ENCODE measurements around the gene C1orf198.

The C1orf198 gene

GRCh38 chr1:230868736-230869385 lies 540 bp upstream of the C1orf198 start:
- DNase-seq (ENCODE audit: low read depth), result no peak
- TF ChIP-seq, protein P1, sequence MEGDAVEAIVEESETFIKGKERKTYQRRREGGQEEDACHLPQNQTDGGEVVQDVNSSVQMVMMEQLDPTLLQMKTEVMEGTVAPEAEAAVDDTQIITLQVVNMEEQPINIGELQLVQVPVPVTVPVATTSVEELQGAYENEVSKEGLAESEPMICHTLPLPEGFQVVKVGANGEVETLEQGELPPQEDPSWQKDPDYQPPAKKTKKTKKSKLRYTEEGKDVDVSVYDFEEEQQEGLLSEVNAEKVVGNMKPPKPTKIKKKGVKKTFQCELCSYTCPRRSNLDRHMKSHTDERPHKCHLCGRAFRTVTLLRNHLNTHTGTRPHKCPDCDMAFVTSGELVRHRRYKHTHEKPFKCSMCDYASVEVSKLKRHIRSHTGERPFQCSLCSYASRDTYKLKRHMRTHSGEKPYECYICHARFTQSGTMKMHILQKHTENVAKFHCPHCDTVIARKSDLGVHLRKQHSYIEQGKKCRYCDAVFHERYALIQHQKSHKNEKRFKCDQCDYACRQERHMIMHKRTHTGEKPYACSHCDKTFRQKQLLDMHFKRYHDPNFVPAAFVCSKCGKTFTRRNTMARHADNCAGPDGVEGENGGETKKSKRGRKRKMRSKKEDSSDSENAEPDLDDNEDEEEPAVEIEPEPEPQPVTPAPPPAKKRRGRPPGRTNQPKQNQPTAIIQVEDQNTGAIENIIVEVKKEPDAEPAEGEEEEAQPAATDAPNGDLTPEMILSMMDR (IDR thresholded peaks at IDR 0.05; ENCODE audit: control insufficient read depth, extremely low read depth, insufficient read depth), result no peak
- peak overlapping the region; percentile 81 for H3K4me3 ChIP-seq (ENCODE audit: low read depth, low read length)

DNA sequence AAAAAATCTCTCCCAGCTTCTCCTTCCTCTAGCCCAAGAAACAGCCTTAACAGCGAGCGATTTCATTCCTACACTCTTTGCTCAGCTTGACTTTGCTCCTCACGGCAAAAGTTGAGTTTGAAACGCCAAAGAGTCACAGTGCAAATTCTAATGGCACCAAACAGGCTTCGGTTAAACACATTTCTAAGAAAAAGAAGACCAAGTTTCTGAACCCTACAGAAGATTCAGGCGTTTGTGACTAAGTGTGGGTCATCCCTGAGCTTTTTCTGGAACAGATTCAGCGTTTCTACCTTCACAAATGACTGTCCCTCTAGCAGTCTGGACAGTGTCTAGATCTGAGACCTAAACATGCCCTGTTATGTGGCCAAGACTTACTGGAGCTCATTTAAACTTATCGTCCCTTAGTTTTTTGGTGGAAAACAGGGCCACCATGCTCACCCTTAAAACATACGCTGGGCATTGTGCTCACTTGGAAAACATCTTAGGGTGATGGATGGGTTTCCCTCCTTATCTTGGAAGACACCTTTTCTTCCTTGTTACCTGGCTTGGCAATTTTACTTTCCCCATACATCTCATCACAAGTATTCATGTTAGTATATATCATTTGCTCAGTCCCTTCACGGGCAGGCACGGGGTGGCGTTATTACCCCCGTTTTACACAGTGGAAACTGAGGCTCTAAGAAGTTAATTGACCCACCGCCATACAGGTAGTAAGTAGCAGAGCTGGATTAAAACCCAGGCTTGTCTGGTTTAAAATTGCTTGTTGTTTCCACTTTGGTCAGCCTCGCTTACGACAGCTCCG lies 1.0 kb downstream of the C1orf198 start:
- no peak for DNase-seq (ENCODE audit: low read depth)
- TF ChIP-seq, protein P1 (IDR thresholded peaks at IDR 0.05; ENCODE audit: control insufficient read depth, extremely low read depth, insufficient read depth), result no peak
- H3K4me3 ChIP-seq (ENCODE audit: low read depth, low read length), result peak overlapping the region; percentile 81

- TF ChIP-seq, protein P1 (IDR thresholded peaks at IDR 0.05; ENCODE audit: control insufficient read depth, extremely low read depth, insufficient read depth), result no peak
- 0 out of 2 replicates have a peak overlapping the region, but pooled peaks have one; percentile 81 for H3K4me3 ChIP-seq (ENCODE audit: low read depth, low read length)
- DNase-seq (ENCODE audit: low read depth), result no peak
Measured at GRCh38 chr1:230866171-230867070, 1.9 kb downstream of the C1orf198 start.

- TF ChIP-seq, protein P1 (IDR thresholded peaks at IDR 0.05; ENCODE audit: control insufficient read depth, extremely low read depth, insufficient read depth), result no peak
- H3K4me3 ChIP-seq (ENCODE audit: low read depth, low read length), result no peak overlapping the region
- no peak for DNase-seq (ENCODE audit: low read depth)
Measured at GRCh38 chr1:230865062-230865817, 3.1 kb downstream of the C1orf198 start.

GRCh38 chr1:230864441-230864840 lies 3.9 kb downstream of the C1orf198 start:
- DNase-seq (ENCODE audit: low read depth), result no peak
- no peak overlapping the region for H3K4me3 ChIP-seq (ENCODE audit: low read depth, low read length)
- TF ChIP-seq, protein P1 (IDR thresholded peaks at IDR 0.05; ENCODE audit: control insufficient read depth, extremely low read depth, insufficient read depth), result no peak

- no peak overlapping the region for H3K4me3 ChIP-seq (ENCODE audit: low read depth, low read length)
- peak; percentile 93 for DNase-seq (ENCODE audit: low read depth)
- TF ChIP-seq, protein P1 (IDR thresholded peaks at IDR 0.05; ENCODE audit: control insufficient read depth, extremely low read depth, insufficient read depth), result no peak
Measured at GRCh38 chr1:230863449-230863848, 4.9 kb downstream of the C1orf198 start.
